Measurements from ENCODE around the gene MAP2K3. TPM values are rescaled to one million over a fixed set of nuclear protein-coding genes. Genes with fewer than 3 reads are reported as not detected.

The MAP2K3 gene
- total and polyA plus RNA-seq, 8 donors = 22.6 to 101 (median 40.9) TPM

DNA sequence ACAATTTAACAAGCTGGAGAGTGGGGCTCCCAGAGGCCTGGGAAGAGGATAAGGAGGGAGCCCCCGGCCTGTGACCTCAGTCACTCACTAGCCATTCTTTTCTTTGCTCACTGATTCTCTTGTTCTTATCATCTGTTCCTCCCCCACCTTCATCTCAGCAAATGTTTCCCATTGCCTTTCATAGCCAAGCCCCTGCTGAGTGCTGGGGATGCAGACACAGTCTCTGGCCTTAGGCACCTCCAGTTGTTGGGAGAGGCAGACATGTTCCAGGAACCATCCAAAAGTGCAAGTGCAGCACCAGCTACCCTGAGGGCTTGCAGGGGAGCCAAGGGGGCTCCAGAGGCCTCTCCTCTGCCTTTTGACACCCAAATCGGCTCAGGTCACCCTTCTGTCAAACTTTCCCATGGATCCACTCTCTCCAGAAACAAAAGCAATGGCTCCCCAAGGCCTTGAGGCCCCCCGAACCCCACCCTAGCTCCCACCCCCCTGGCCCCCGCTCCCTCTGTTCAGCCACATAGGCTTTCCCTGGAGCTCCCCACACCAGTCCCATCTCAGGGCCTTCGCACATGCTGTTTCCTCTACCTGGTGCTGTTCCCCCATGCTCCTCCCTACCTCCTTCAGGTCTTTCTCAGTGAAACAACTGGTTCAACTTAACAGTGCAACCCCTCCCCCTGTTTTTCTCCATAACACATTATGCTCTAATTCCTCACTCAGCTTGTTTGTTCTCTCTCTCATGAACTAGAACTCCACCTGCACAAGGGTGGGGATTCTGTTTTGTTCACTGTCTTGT, 76.7 kb downstream of the MAP2K3 start:
- no peaks in the 10 kb centered on the region for H3K9me3 ChIP-seq
- H3K4me1 ChIP-seq = peaks cover 10 to 17% (median 16%) of the 10 kb centered on the region in 4 donors
- no peak for DNase-seq
- 71 to 89% (median 82%) methylated on average over 5 of the region's 5 CpGs for WGBS, 5 donors
- intact Hi-C loops (cut with DNase I; ENCODE audit: low total_unique reads) = no loop called here
- TF ChIP-seq POLR2A (IDR thresholded peaks at IDR 0.05) (no peak), POLR2AphosphoS5 (IDR thresholded peaks at IDR 0.05) (no peak), EP300 (IDR thresholded peaks at IDR 0.05) (no peak)
- TF ChIP-seq, protein P1, sequence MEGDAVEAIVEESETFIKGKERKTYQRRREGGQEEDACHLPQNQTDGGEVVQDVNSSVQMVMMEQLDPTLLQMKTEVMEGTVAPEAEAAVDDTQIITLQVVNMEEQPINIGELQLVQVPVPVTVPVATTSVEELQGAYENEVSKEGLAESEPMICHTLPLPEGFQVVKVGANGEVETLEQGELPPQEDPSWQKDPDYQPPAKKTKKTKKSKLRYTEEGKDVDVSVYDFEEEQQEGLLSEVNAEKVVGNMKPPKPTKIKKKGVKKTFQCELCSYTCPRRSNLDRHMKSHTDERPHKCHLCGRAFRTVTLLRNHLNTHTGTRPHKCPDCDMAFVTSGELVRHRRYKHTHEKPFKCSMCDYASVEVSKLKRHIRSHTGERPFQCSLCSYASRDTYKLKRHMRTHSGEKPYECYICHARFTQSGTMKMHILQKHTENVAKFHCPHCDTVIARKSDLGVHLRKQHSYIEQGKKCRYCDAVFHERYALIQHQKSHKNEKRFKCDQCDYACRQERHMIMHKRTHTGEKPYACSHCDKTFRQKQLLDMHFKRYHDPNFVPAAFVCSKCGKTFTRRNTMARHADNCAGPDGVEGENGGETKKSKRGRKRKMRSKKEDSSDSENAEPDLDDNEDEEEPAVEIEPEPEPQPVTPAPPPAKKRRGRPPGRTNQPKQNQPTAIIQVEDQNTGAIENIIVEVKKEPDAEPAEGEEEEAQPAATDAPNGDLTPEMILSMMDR (IDR thresholded peaks at IDR 0.05) = no peak
- no peaks in the 10 kb centered on the region for H3K36me3 ChIP-seq
- no peak overlapping the region for H3K27ac ChIP-seq
- no peak overlapping the region for H3K4me3 ChIP-seq
- H3K27me3 ChIP-seq = no peaks in the 10 kb centered on the region

DNA sequence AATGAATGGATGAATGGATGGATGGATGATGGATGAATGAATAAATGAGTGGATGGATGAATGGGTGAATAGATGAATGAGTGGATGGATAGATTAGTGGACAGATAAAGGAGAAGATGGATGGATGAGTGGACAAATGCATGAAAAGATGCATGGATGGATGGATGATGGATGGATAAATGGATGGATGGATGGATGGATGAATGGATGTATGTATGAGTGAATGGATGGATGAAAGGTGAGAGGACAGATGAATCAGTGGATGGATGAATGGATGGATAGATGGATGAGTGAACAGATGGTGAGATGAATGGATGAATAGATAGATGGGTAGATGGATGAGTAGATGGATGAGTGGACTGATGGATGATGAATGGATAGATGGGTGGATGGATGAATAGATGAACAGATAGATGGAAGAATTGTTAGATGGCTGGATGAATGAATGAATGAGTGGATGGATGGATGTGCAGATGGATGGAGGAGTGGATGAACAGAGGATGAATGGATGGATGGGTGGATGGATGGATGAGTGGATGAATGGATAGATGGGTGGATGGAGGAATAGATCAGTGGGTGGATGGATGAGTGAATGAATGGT, 77.9 kb downstream of the MAP2K3 start:
- no peak overlapping the region for H3K4me3 ChIP-seq
- H3K36me3 ChIP-seq = no peaks in the 10 kb centered on the region
- DNase-seq = no peak
- H3K9me3 ChIP-seq = no peaks in the 10 kb centered on the region
- intact Hi-C loops (cut with DNase I; ENCODE audit: low total_unique reads) = no loop called here
- H3K4me1 ChIP-seq = peaks cover 10 to 17% (median 16%) of the 10 kb centered on the region in 4 donors
- H3K27me3 ChIP-seq = no peaks in the 10 kb centered on the region
- no peak for TF ChIP-seq EP300 (IDR thresholded peaks at IDR 0.05)
- TF ChIP-seq, protein P1 (IDR thresholded peaks at IDR 0.05) = no peak
- TF ChIP-seq POLR2AphosphoS5 (IDR thresholded peaks at IDR 0.05) = no peak
- no peak for TF ChIP-seq POLR2A (IDR thresholded peaks at IDR 0.05)
- H3K27ac ChIP-seq = no peak overlapping the region

- intact Hi-C loops (cut with DNase I; ENCODE audit: low total_unique reads) = no loop called here
- no peak for DNase-seq
- Histone ChIP-seq H3K27ac (no peak overlapping the region), H3K27me3 (no peaks in the 10 kb centered on the region), H3K4me1 (peaks cover 4 to 6% (median 5%) of the 10 kb centered on the region in 4 donors), H3K4me3 (no peak overlapping the region), H3K36me3 (no peaks in the 10 kb centered on the region), H3K9me3 (no peaks in the 10 kb centered on the region)
- no peak for TF ChIP-seq EP300 (IDR thresholded peaks at IDR 0.05)
- TF ChIP-seq POLR2A (IDR thresholded peaks at IDR 0.05) = no peak
- TF ChIP-seq, protein P1 (IDR thresholded peaks at IDR 0.05) = no peak
- no peak for TF ChIP-seq POLR2AphosphoS5 (IDR thresholded peaks at IDR 0.05)
- WGBS, 5 donors = 86 to 92% (median 89%) methylated on average over 9 of the region's 9 CpGs
Observed at GRCh38 chr17:21363776-21364642, 79.5 kb downstream of the MAP2K3 start.

Other genes with a start within 250 kb of the MAP2K3 start
- 100 to 1,000 TPM; 161 to 394 (median 184) TPM for gene USP22, start 241.7 kb upstream of the MAP2K3 start, total RNA-seq
- gene USP22, start 241.7 kb upstream of the MAP2K3 start, polyA plus RNA-seq = 10 to 100 TPM; 28.1 to 38.0 (median 33.5) TPM
- gene DHRS7B, start 157.7 kb upstream of the MAP2K3 start, total RNA-seq = 10 to 100 TPM in 3 of 5 donors, 1 to 10 TPM in 1, not detected in 1; 5.8 to 32.9 (median 19.5) TPM
- 10 to 100 TPM; 12.8 to 27.8 (median 20.3) TPM for gene DHRS7B, start 157.7 kb upstream of the MAP2K3 start, polyA plus RNA-seq
- 10 to 100 TPM in 1 of 5 donors, 1 to 10 TPM in 3, under 1 TPM in 1; 0.87 to 17.7 (median 2.3) TPM for gene TMEM11, start 70.5 kb upstream of the MAP2K3 start, total RNA-seq
- gene TMEM11, start 70.5 kb upstream of the MAP2K3 start, polyA plus RNA-seq = 10 to 100 TPM; 23.8 to 30.8 (median 25.0) TPM
- 1 to 10 TPM; 2.2 to 9.0 (median 3.8) TPM for gene NATD1, start 31.3 kb upstream of the MAP2K3 start, total RNA-seq
- 1 to 10 TPM; 2.2 to 6.7 (median 4.9) TPM for gene NATD1, start 31.3 kb upstream of the MAP2K3 start, polyA plus RNA-seq
- gene KCNJ12, start 91.6 kb downstream of the MAP2K3 start, total RNA-seq = 10 to 100 TPM in 1 of 5 donors, 1 to 10 TPM in 3, under 1 TPM in 1; under 0.01 to 10.5 (median 2.3) TPM
- gene KCNJ12, start 91.6 kb downstream of the MAP2K3 start, polyA plus RNA-seq = under 1 TPM in 2 of 3 donors, not detected in 1; 0.23 to 0.68 TPM

Data from stomach (tissue), 9 donors.